ACC112 (cell line): Measurements from ENCODE around the gene CD151.

Experiments
- H2AFZ ChIP-seq: fragments of 200-600 bp; sonication (generic); one replicate; pipeline ENCODE4 v1.6.0; 2017; ENCODE audit warnings: antibody characterized with exemption, low read length; ENCODE audit not compliant: unreplicated experiment
- H3K27ac ChIP-seq: fragments of 200-600 bp; sonication (generic); 2 replicates; pipeline ENCODE4 v1.5.1; 2014; ENCODE audit warnings: low read depth, mild to moderate bottlenecking, antibody characterized with exemption, low read length, moderate library complexity
- H3K27me3 ChIP-seq: fragments of 200-600 bp; sonication (generic); 2 replicates; pipeline ENCODE4 v1.6.1; 2014; ENCODE audit warnings: mild to moderate bottlenecking, antibody characterized with exemption, low read length, moderate library complexity, mixed read lengths; ENCODE audit not compliant: insufficient read depth
- H3K36me3 ChIP-seq: fragments of 200-600 bp; sonication (generic); 2 replicates; pipeline ENCODE4 v1.6.1; 2016; ENCODE audit warnings: mild to moderate bottlenecking, antibody characterized with exemption, low read length, moderate library complexity, mixed read lengths; ENCODE audit not compliant: insufficient read depth
- H3K4me1 ChIP-seq: fragments of 200-600 bp; sonication (generic); one replicate; pipeline ENCODE4 v1.6.1; 2016; ENCODE audit warnings: low read length, mixed read lengths; ENCODE audit not compliant: insufficient read depth, unreplicated experiment, control insufficient read depth
- H3K4me3 ChIP-seq: fragments of 200-600 bp; sonication (generic); 2 replicates; pipeline ENCODE4 v1.5.1; 2014; ENCODE audit warnings: mild to moderate bottlenecking, low read depth, low read length
- H3K79me2 ChIP-seq: fragments of 200-600 bp; sonication (generic); one replicate; pipeline ENCODE4 v1.6.0; 2016; ENCODE audit warnings: low read length; ENCODE audit not compliant: control insufficient read depth, unreplicated experiment, insufficient read depth

The CD151 gene

GRCh38 chr11:880447-880846 is 47.7 kb downstream of the CD151 start:
- Histone ChIP-seq H3K27ac (no peak overlapping the region), H3K4me3 (no peak overlapping the region), H3K36me3 (peaks cover 7% of the 10 kb centered on the region; the same call in 1 of the 2 replicates), H3K4me1 (no peaks in the 10 kb centered on the region), H3K79me2 (no peaks in the 10 kb centered on the region), H3K27me3 (no peaks in the 10 kb centered on the region), H2AFZ (no peak overlapping the region)

GRCh38 chr11:882596-882995 is 49.8 kb downstream of the CD151 start:
- Histone ChIP-seq H3K4me3 (no peak overlapping the region), H3K36me3 (peaks cover 7% of the 10 kb centered on the region; the same call in 1 of the 2 replicates), H3K27me3 (no peaks in the 10 kb centered on the region), H2AFZ (no peak overlapping the region), H3K27ac (no peak overlapping the region), H3K79me2 (no peaks in the 10 kb centered on the region), H3K4me1 (no peaks in the 10 kb centered on the region)

GRCh38 chr11:883527-883926 is 50.8 kb downstream of the CD151 start:
- H3K36me3 ChIP-seq = peaks cover 4% of the 10 kb centered on the region; the same call in 1 of the 2 replicates
- no peaks in the 10 kb centered on the region for H3K27me3 ChIP-seq
- H3K27ac ChIP-seq = no peak overlapping the region
- no peaks in the 10 kb centered on the region for H3K79me2 ChIP-seq
- H3K4me1 ChIP-seq = no peaks in the 10 kb centered on the region
- no peak overlapping the region for H2AFZ ChIP-seq
- H3K4me3 ChIP-seq = no peak overlapping the region

- Histone ChIP-seq H3K79me2 (no peaks in the 10 kb centered on the region), H2AFZ (no peak overlapping the region), H3K4me1 (no peaks in the 10 kb centered on the region), H3K27ac (no peak overlapping the region), H3K4me3 (no peak overlapping the region), H3K27me3 (no peaks in the 10 kb centered on the region), H3K36me3 (no peaks in the 10 kb centered on the region)
Measured at GRCh38 chr11:884578-885070, 51.9 kb downstream of the CD151 start.

- H3K79me2 ChIP-seq = no peaks in the 10 kb centered on the region
- H3K27me3 ChIP-seq = no peaks in the 10 kb centered on the region
- H3K4me3 ChIP-seq = no peak overlapping the region
- no peaks in the 10 kb centered on the region for H3K4me1 ChIP-seq
- no peaks in the 10 kb centered on the region for H3K36me3 ChIP-seq
- H2AFZ ChIP-seq = no peak overlapping the region
- no peak overlapping the region for H3K27ac ChIP-seq
Measured at GRCh38 chr11:886568-886967, 53.8 kb downstream of the CD151 start.

GRCh38 chr11:887589-887988 is 54.8 kb downstream of the CD151 start:
- Histone ChIP-seq H3K79me2 (no peaks in the 10 kb centered on the region), H3K27me3 (no peaks in the 10 kb centered on the region), H3K4me3 (no peak overlapping the region), H3K27ac (no peak overlapping the region), H3K36me3 (no peaks in the 10 kb centered on the region), H3K4me1 (no peaks in the 10 kb centered on the region), H2AFZ (no peak overlapping the region)
